Renal cortical epithelial cell (primary cell): Measurements from ENCODE around the gene NTHL1. TPM values are rescaled to one million over a fixed set of nuclear protein-coding genes. Genes with fewer than 3 reads are reported as not detected.
"Not testable (repeated sequence)": the region's sequence is repeated elsewhere in the genome, so short reads cannot be mapped to it uniquely, and the experiment has no call there.

ENCODE experiments used
- DNase-seq: peaks from one replicate; pipeline ENCODE4 v3.0.0-alpha.2; 2011; ENCODE audit warnings: low read depth
- total RNA-seq: library from RNA; depleted of rRNA; stranded (reverse); fragments of >200 nt; gene quantifications from 2 replicates; pipeline ENCODE4 v1.2.3, GENCODE V29; 2014

NTHL1 gene
- total RNA-seq, 1 donor from 2014 or later = 11.4 TPM

DNA sequence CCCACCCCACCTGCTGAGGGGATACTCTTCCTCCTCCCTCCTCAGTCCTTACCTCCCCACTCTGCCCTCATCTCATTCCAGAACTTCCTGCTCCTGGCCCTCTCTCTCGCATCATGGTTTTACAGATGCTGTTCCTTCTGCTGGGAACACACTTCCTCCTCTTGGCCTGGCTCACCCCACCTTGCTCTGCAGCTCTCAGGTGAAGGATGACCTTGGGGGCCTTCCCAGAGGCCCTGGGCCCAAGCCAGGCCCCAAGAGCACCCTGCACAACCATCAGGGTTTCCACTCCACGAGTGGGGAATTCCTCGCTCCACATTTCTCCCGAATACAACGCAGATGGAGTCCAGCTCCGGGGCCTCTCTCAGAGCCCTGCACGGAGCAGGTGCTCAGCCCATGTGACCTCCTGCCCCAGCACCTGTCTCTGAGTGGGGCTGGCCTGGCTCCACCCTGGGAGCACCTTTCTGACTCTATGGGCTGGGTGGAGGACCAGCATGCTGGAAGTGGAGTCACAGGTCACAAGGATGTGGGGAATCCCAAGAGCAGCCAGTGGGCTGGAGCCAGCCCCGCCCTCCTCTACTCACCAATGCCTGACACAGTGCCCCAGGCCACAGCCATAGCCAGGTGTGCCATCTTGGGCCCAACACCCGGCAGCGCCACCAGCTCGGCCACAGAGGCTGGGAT, 4.5 kb downstream of the NTHL1 start:
- DNase-seq = peak; percentile 16

DNA sequence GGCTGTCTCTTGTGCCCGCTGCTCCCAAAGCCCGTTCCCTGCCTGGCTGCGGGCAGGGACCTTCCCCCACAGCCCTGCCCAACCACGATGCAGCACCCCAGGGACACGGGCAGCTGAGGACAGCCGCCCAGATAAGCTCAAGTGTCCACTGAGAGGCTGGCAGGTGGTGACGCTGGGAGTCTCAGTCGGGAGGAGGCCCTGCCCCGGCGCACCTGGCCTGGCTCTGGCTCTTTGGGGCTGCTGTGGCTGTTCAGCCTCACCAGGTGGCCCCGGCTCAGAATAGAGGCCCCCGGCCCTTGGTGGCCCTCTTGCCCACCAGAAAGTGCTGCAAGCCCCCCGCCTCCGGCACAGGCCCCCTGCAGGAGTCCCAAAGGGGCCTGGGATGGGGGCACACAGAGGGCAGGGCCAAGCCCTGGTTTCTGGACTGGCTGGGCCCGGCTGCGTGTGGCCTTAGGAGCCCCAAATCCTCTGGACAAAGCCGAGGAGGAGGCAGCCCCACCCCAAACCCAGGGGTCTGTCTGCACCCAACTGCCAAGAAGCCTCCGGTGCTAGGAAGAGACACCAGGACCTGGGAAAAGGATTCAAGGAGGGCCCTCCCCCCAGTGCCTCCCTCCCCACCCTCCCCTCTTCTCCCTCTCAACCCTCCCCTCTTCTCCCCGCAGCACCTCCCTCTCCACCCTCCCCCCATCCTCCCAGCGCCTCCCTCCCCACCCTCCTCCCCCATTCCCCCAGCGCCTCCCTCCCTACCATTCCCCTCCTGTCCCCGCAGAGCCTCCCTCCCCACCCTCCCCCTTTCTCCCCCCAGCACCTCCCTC, 5.3 kb downstream of the NTHL1 start:
- no peak for DNase-seq

DNA sequence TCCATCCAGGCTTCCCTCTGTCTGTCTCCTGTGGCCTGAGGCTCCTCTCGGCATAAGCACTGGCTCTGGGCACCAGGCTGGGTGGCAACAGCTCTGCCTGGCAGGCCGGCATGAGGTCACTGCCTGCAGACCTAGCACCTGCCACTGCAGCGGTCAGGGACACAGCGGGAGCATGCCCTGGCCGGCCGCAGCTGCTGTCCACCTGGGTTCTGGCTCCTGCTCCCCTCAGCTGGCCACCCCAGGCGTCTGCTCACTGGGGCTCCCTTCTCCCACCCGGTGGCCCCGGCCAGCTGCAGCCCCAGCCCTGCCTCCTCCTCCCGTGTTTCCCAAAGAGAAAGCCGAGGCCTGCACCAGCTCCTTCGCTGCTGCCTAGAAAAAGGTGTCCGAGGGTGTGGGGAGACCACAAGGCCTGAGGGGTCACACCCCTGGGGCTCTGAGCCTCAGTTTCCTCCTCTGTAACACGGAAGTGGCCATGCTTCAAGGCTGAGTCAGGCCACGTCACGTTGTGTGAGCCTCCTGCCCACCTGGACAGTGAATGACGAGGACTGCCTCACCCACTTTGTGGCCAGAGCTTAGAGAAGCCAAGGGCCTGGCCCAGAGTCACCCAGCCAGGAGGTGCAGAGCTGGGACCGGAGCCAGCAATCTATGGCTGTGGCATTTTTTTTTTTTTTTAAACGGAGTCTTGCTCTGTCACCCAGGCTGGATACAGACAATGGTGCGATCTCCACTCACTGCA, 6.7 kb downstream of the NTHL1 start:
- peak; percentile 40 for DNase-seq

DNA sequence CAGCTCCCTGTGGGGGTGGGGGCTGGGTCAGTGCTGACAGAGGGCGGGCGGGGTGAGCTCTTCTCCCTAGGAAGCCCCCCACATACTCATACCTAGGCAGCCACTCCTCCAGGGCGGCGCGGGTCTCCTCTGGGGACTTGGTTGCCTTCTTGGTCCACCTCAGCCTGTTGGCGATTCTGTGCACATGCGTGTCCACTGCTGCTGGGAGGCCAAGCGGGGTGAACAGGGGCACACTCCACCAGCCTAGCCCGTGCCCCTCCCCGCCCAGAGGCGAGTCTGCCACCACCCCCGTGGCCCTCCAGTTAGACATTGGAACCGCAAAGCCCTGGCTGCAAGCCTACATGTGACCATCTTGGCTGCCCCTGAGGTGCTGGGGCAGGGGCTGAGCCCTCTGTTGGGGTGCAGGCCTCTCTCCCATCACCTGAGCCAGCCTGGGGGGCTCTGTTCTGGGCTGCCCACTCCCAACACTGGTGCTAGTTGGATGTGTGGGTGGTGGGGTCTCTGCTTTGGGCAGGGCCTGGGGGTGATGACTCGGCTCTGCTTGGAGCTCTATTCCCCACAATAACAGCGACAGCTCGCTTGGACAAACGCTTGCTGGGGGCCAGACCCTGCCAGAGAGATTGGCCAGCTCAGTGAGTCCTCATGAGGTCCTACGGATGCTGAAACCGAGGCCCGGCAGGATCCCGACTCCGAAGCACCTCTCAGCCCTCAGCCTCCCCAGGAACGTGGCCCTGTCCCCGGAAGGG, 7.4 kb downstream of the NTHL1 start:
- DNase-seq = no peak

DNA sequence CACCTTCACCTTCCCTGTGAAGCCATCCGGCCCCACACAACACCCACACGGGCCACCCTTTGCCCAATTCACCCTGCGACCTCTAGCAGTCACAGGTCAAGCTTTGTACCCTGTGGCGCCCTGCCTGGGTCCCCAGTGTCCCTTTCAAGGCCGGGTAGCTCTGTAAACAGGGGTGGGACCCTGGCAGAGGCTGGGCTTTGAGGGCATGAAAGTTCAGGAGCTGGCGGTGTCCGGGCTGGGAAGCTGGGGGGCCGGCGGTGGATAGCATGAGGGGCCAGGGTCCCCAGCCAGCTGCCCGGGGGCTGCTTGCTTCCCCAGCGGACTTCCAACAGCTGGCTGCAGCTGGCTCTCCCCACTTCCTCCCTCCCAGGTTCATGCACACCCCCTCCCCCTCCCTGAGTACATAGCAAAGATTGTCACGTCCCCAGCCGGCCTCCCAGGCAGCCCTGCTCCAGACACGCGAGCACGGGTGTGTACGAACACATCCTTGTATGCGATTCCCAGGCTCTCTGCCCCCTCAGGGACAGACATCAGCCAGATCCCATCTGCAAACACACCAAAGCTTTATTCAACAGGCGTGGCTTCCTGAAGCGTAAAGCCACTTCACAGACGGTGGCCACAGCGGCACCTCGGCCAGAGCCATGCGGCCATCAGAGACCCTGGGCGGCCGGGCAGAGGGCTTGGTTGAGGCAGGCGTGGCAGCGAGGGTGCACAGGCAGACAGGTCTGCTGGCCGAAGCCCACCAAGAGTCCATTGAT, 8.2 kb downstream of the NTHL1 start:
- DNase-seq = no peak

DNA sequence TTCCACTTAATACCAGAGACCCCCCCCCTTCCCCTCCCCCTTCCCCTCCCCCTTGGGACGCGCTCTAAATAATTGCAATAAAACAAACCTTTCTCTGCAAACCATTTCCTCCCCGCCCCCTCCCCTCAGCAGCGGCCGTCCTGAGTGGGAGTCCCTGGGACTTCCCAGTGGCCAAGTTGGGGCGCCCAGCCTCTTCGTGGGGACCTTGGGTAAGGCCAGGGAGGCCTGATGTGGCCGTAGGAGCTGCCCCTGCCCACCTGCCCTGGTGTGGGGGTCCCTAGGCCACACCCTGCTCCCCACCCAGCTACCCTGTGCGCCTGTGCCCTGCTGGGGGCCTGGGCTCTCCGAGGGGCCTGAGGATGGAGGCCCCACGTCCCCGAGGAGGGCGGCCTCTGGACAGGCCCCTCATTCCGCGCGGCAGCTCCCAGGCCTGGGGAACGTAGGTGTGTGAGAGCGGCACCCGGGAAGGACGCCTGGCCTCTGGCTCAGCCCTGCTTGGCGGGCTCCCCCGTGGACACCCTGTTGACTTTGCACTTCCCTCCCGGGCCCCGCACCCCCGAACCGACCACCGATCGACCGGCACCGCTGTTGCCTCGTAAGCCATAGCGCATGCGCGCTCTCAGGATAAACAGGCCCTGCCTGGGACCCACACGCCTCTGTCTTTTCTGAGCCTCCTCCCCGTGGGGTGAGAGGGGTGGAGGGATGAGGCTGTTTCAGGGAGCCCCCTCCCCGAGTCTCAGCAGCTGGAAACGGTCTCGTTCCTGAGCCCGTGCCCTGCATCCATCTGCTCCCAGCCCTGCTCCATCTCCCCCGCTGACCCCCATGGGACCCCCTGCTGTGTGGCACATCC, 9.0 kb downstream of the NTHL1 start:
- DNase-seq = no peak

DNA sequence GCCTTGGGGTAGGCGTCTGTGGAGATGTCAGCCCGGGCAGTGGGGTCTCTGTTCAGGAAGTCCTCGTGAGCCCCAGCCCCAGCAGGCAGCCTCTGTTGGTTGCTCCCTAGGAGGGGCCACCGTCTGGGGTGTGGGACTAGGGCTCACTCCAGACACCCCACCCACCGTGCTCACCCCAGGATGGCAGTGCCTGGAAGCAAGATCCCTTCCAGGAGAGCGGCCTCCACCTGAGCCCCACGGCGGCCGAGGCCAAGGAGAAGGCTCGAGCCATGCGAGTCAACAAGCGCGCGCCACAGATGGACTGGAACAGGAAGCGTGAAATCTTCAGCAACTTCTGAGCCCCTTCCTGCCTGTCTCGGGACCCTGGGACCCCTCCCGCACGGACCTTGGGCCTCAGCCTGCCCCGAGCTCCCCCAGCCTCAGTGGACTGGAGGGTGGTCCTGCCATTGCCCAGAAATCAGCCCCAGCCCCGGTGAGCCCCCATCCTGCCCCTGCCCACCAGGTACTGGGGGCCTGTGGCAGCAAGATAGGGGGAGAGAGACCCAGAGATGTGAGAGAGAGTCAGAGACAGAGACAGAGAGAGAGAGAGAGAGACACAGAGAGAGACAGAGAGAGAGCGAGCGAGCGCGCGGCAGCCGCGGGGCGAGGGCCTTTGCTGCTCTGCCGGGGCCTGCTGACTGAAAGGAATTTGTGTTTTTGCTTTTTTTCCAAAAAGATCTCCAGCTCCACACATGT, 9.8 kb downstream of the NTHL1 start:
- no peak for DNase-seq

DNA sequence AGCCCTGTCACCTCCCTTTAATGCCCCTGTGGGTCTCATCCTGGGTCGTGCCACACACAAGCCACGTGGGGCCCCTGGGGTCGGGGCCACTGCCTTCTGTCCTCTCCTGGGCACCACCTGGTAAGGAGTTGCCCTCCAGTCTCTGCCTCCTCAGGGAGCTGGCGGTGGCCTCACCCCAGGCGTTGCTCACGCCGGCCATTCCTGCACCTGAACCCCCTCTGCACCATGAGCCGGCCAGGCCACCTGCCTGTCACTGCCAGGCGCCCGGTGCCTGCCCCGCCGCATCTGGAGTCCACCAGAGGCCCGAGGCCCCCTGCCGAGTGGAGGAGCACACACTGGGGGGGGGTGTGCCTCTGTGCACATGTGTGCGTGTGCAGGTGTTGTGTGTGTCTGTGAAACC, 10.5 kb downstream of the NTHL1 start:
- DNase-seq = no peak

DNA sequence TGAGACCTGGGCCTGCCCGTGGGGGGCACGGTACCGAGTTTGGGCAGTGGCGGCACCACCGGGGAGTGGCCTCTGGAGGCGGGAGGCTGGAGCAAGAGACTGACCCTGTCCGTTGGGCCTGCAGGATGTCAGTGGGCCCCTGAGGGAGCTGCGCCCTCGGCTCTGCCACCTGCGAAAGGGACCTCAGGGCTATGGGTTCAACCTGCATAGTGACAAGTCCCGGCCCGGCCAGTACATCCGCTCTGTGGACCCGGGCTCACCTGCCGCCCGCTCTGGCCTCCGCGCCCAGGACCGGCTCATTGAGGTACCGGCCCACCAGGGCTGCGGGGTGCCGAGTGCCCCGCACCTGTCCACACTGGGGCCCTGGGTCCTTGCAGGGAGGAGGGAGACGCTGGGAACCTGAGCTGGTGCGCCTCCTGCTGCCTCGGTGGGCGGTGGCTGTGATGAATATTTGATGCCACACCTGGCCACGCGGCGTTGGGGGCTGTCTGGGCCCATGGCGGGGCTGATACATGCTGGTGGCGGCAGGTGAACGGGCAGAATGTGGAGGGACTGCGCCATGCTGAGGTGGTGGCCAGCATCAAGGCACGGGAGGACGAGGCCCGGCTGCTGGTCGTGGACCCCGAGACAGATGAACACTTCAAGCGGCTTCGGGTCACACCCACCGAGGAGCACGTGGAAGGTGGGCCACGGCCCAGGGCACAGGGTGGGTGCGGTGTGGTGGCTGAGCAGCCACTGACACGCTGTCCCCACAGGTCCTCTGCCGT, 11.3 kb downstream of the NTHL1 start:
- no peak for DNase-seq

DNA sequence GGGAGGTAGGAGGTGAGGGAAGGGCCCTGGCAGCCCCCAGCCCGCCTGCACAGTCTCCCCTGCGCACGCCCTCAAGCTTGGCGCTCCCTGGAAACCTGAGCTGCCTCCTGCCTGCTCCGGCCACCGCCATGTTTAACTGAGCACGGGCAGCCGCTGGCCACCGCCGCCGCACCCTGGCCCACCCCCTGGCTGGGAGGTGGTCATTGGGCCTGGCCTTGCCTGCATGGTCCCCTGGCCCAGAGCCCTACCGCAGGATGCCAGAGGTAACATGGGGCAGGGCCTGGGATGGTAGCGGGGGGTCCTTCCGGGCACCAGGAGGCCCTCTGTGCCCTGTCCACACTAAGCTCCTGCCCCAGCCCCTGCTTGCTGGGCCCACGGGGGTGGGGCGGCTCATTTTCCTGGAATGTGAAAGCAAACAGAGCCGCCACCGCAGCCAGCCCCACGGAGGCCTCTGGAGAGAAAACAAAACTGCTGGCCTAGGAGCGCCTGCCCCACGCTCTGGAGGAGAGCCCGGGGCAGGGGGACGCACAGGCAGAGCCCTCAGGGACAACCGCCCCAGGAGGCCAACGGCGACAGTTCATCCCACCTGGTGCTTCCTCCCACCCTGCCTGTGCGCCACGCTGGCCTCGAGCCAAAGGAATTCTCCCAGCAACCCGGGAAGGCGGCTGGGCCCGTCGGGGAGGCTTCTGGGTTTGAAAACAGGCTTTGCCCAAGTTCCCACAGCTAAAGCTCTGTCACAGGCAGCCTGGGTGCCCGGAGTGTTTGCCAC, 12.0 kb downstream of the NTHL1 start:
- DNase-seq = no peak

DNA sequence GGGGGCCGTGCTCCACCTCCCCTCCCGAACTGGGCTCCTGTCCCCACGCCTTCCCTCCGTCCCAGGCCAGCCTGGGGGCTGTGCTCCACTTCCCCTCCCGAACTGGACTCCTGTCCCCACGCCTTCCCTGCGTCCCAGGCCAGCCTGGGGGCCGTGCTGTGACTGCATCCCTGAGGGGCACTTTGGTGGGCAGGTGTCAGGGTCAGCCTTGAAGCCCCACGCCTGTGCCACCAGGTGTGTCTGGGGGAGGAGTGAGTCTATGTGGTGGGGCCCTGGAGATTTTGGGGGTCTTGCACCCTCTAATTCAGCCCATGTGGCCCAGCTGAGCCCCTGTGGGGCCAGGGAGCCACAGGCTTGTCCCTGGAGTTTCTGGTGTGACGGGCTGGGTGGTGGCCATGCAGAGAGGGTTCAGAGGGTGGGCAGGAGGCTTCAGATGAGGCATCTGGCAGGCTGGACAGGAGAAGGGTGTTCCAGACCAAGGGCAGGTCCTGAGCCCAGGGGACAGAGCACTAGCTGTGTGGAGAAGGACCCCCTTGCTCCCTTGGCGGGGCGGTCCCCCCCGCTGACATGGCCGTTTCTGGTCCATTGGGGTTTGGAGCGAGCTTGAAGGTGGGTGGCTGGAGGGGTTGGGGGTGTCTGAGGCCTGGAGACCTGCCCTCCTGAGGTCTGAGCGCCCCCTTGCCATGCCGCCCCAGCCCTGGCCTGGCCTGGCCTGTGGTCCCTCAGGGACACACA, 12.8 kb downstream of the NTHL1 start:
- no peak for DNase-seq

DNA sequence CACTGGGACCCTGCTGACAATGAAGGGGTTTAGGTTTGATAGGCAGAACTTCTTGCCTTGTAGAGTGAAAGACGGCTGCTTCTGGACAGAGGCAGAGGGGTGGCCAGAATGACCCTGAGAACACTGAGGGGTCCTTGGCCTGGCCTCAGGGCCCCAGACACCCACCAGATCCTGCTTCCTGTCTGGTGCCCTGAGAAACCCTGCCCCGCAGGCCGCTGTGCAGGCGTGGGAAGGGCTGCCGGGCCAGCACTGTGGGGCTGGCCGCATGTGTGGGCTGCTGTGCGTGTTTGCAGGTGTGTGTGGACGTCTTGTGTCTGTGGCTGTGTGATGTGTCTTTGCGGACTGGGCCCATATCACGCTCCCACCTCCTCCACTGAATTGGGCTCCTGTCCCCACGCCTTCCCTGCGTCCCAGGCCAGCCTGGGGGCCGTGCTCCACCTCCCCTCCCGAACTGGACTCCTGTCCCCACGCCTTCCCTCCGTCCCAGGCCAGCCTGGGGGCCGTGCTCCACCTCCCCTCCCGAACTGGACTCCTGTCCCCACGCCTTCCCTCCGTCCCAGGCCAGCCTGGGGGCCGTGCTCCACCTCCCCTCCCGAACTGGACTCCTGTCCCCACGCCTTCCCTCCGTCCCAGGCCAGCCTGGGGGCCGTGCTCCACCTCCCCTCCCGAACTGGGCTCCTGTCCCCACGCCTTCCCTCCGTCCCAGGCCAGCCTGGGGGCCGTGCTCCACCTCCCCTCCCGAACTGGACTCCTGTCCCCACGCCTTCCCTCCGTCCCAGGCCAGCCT, 13.5 kb downstream of the NTHL1 start:
- DNase-seq = not testable (repeated sequence)

DNA sequence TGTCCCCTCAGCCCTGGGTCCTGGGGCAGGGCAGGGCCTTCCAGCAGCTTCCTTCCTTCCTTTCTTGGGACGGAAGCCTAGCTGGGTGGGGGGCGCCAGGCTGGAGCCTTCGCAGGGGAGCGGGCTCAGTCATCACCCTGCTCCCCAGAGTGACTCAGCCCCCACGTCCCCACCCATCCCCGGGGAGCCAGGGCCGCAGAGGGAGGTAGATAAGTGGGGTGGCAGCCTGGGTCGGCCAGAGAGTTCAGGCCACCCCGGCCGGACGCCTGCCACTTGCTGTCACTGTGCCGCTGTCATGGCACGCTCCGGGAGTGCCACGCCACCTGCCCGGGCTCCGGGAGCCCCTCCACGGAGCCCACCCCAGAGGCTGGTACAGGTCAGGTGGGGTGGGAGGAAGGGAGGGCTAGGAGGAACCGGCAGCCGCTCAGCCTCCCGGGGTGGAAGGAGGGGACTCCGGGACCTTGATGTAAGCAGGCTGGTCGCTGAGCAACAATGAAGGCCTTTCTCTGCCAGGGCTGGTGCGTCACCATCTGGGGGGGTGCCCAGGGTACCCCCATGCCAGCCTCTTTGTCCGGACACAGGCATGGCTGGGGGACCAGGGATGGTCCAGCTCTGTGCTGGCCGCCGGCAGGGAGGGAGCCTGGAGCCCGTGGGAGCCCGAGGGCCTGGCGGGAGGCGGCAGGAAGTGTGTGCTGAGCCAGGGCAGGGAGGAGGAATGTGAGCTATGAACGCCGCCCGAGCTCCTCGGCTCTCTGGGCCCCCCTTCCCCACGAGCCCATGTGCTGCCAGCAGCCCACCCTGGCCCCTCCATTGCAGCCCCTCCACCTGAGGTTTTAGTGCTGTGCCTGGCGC, 14.4 kb downstream of the NTHL1 start:
- DNase-seq = no peak

DNA sequence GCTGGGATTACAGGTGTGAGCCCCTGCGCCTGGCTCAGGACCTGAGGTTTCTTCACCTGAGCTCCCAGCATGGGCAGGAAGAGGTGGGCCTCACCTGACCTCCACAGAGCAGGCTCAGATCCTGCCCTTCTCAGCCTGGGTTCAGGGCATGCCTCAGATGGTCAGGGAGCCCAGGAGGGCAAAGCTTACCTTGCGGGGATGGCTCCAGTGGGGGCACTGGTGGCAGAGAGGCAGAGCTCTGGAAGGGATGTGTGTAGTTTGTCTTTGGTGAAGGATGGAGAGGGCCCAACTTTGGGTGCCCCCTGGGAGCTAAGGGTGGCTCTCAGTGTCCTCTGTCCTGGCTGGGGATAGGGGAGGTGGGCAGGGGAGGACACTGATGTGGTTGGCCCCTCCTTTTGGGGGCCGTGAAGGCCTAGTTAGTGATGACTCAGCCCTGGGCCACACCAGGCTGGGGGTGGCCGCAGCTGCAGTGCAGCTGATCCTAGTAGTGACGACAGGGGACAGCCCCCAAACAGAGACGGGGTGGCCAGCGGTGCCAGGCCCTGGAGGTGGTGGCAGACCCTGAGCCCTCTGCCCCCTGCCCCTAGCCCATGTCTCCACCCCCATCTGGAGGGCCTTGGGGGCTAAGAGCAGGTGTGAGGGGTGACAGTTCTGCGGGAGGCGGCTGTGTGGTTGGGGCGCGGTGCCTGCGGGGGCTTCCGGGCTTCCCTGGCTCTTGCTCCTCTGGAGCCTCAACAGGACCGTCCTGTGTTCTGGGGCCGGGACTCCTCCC, 15.2 kb downstream of the NTHL1 start:
- no peak for DNase-seq

DNA sequence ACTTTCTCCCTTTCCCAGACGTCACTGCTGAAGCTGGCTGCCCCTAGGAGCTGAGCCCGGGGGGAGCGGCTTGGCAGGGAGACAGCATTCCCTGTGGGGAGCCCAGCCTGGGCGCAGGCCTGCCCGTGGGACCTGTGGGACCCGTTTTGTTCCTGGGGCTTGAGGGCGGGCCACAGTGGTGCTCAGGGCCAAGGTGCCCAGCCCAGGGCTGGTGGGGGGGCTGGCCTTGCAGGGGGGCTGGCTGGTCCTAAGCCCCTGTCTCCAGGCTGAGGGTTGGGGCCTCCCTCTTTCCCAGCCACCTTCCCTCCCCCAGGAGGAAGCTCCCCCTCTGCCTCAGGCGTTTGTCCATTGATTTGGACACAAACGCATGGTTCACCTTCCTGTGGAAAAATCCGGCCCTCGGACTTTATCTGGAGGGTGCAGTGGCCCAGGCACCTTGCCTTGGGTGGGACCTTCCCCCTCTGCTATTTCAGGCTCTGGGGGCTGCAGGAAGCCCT, 16.5 kb downstream of the NTHL1 start:
- DNase-seq = no peak
